ENCODE measurements around the gene NOXA1.
"Not testable (repeated sequence)": the region's sequence is repeated elsewhere in the genome, so short reads cannot be mapped to it uniquely, and the experiment has no call there.

The NOXA1 gene

GRCh38 chr9:137422604-137423513 is at the start of gene NOXA1, which contains the start of gene EXD3:
TSS of gene NOXA1 (plus strand) at chr9:137423393. CDS start at chr9:137423530, 137 bp downstream.
TSS of gene EXD3 (minus strand) at chr9:137423162. CDS start at chr9:137395357, 27,805 bp downstream.
- DNase-seq: peak; percentile 82

GRCh38 chr9:137373611-137373980 is 49.6 kb upstream of the NOXA1 start:
- no peak for DNase-seq

- no peak for DNase-seq
These were observed 48.9 kb upstream of the NOXA1 start for GRCh38 chr9:137374131-137374845.

- no peak for DNase-seq
These were observed 47.7 kb upstream of the NOXA1 start for GRCh38 chr9:137375321-137376058.

- DNase-seq: no peak
These were observed 46.8 kb upstream of the NOXA1 start for GRCh38 chr9:137376386-137376785.

- DNase-seq: not testable (repeated sequence)
These were observed 44.3 kb upstream of the NOXA1 start for GRCh38 chr9:137378688-137379410.

GRCh38 chr9:137379761-137380161 is 43.4 kb upstream of the NOXA1 start:
- DNase-seq: no peak

- DNase-seq: no peak
These were observed 43.0 kb upstream of the NOXA1 start for GRCh38 chr9:137380171-137380570.

GRCh38 chr9:137380606-137381005 is 42.6 kb upstream of the NOXA1 start:
- no peak for DNase-seq

GRCh38 chr9:137381501-137382443 is 41.4 kb upstream of the NOXA1 start:
- DNase-seq: no peak

GRCh38 chr9:137382444-137383080 is 40.6 kb upstream of the NOXA1 start:
- no peak for DNase-seq

- DNase-seq: peak; percentile 5
These were observed 40.0 kb upstream of the NOXA1 start for GRCh38 chr9:137383081-137383783.

GRCh38 chr9:137383784-137384756 is 39.1 kb upstream of the NOXA1 start:
- no peak for DNase-seq

- no peak for DNase-seq
These were observed 38.0 kb upstream of the NOXA1 start for GRCh38 chr9:137385061-137385655.

- not testable (repeated sequence) for DNase-seq
These were observed 36.6 kb upstream of the NOXA1 start for GRCh38 chr9:137386507-137387113.

- DNase-seq: no peak
These were observed 35.9 kb upstream of the NOXA1 start for GRCh38 chr9:137387114-137387890.

- DNase-seq: no peak
These were observed 35.2 kb upstream of the NOXA1 start for GRCh38 chr9:137387891-137388560.

Measured in DMS79 treated with DMSO at 0.1 percent for 48 hours (cell line).